ENCODE measurements around the gene SMPD4.
"Not testable (repeated sequence)": the region's sequence is repeated elsewhere in the genome, so short reads cannot be mapped to it uniquely, and the experiment has no call there.

SMPD4 gene

DNA sequence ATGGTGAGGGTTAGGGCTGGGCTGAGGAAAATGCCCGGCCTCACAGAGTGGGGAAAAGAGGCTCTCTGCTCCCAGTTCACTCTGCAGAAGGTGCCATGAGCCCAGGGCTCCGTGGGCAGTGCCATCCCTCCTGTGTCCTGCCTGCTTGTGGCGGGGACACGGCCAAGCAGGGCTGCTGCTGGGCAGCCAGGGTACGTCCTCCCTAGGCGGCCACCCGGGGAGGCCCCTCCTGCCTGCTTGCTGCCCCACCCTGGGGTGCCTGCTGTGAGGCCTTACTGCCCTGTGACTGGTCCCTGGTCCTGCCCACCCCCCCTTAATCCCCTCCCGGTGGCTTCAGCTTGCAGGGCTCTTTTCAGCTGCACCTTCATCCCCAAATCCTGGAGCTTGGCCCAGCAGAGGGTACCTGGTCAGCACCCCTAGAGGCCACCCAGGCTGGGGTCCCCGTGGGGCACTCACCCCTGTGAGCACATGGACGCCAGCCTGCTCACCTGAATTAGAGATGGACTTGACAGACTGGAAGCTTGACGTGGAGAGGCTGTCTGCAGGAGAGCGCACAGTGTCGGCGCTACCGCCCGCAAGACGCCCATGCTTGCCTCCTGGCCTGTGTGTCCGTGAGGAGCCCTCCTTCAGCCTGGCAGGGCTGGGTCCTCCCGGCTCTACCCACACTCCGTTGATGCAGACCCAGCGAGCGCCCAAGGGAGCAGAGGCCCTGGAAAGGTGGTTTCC is 39.6 kb downstream of the SMPD4 start:
- not testable (repeated sequence) for DNase-seq (ENCODE audit: low read depth in 2 of 2)

GRCh38 chr2:130141002-130141401 is 40.4 kb downstream of the SMPD4 start:
- DNase-seq (ENCODE audit: low read depth in 2 of 2): not testable (repeated sequence)

GRCh38 chr2:130140516-130140915 is 40.9 kb downstream of the SMPD4 start:
- not testable (repeated sequence) for DNase-seq (ENCODE audit: low read depth in 2 of 2)

- not testable (repeated sequence) for DNase-seq (ENCODE audit: low read depth in 2 of 2)
These were observed 41.8 kb downstream of the SMPD4 start for GRCh38 chr2:130139331-130140280.

GRCh38 chr2:130138841-130139251 is 42.6 kb downstream of the SMPD4 start:
- not testable (repeated sequence) for DNase-seq (ENCODE audit: low read depth in 2 of 2)

GRCh38 chr2:130138326-130138725 is 43.1 kb downstream of the SMPD4 start:
- DNase-seq (ENCODE audit: low read depth in 2 of 2): not testable (repeated sequence)

GRCh38 chr2:130137118-130137517 is 44.3 kb downstream of the SMPD4 start:
- DNase-seq (ENCODE audit: low read depth in 2 of 2): not testable (repeated sequence)

- DNase-seq (ENCODE audit: low read depth in 2 of 2): not testable (repeated sequence)
These were observed 44.9 kb downstream of the SMPD4 start for GRCh38 chr2:130136546-130136945.

DNA sequence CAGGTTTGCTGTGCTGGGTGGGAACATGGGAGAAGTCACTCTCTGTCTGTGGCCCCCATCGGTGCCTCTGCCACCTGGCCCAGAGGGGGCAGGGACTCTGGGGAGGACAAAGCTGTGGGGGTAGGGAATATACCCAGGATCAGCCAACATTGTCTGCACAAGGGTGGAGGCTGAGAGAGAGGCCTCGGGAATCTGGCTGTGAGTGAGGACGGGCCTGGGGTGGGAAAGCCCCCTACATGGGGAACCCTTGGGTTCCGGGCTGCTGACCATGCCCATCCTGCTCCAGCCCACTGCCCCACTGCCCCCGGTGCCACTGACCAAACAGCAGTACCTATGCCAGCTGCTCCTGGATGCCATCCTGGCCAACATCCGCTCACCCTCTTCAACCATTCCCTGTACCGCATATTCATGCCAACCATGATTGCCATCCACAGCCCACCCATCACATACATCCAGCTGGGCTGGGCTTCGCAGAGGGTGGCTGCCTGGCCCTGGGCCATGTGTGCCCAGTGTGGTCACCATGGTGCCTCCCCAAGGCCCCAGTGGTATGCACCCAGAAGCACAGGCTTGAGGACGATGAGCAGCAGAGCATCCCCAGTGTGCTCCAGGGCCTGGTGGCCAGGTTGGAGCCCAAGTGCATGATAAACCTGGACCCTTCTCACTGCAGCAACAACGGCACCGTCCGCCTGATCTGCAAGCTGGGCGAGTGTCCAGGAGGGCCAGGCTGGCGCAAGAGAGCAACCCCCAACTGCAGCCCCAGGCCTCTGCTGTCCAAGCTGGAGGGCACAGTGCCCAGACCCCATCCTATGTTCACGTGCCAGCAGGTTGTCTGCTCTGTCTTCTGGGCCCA is 45.5 kb downstream of the SMPD4 start:
- DNase-seq (ENCODE audit: low read depth in 2 of 2): no peak

DNA sequence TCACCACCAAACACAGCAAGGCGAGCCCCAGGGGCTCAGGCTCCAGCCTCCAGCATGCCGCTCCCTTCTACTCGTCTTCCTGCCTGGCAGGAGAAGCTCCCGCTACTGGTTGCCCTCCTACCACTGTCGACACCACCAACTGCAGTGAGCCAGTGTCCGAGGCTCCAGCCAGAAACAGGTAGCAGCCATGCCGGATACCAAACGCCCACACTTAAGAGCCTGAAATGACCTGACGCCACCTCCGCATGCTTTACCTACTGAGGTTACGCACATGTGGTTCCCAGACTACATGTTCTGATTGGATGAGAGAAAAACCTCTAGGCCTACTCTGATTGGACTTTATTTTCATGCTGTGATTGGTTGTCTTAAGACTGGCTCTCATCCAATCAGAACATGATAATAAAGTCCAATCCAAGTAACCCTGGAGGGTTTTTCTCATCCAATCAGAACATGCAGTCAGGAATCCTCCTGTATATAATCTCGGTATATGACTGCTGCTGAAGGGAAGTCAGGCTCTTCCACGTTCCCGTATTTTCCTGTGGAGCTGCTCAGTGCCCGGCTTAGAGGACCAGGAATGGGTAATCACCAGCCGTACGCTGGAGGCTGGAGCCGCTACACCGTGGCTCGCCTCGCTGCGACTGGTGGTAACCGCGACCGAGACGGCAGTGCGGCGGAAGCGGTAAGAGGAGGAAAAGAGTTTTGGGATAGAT is 52.1 kb downstream of the SMPD4 start, which contains the start of gene POTEF:
POTEF (minus strand) TSS at position 103 of the 710 bp plus-strand sequence. CDS start 8,707 bp downstream, outside the sequence.
- DNase-seq (ENCODE audit: low read depth in 2 of 2): not testable (repeated sequence)

DNA sequence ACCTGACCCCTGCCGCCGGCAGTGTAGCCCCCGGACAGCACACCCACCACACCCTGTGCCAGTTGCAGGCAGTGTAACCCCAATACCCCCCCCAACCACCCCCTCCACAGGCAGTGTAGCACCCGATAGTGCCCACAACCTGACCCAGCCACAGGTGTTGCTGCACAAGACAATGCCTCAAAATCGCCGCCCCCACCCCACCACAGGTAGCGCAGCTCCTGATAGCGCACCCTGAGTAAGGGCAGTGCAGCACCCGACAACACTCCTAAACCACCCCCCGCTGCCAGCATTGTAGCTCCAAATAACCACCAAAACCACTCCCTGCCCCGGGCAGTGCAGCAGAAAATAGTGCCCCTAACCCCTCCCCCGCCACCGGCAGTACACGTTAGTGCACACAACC is 52.9 kb downstream of the SMPD4 start:
- not testable (repeated sequence) for DNase-seq (ENCODE audit: low read depth in 2 of 2)

DNA sequence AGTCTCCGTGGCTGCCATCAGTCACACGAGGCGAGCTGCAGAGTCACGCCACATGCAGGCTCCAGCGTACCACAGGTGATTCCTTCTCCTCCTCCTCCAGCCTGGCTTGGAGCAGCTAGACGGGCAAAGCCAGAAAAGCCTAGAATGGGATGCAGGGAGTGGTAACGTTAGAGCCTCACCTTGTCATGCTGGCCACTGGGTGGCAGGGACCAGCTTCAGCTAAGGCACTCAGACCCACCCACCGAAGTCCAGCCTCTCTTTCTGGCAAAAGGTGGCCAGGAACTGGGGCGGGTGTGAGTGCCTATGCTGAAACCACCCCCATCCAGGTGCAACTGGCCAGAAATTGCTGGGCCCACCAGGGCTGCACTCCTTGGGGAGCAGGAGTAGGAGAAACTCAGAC is 53.7 kb downstream of the SMPD4 start:
- not testable (repeated sequence) for DNase-seq (ENCODE audit: low read depth in 2 of 2)

DNA sequence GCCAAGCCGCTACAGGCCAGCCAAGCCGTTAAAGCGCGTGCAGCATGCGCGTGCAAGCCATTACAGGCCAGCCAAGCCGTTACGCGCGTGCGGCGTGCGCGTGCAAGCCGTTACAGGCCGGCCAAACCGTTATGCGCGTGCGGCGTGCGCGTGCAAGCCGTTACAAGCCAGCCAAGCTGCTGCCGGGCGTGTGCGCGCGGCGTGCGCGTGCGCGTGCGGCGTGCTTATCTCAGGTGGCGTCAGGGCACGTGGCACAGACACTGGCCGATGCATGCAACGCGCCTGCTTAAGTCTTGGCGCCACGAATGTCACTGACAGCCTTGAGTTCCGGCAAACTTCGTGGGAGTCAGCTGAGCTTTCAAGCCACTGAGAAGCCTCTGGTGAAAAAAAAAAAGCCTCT is 60.5 kb downstream of the SMPD4 start:
- DNase-seq (ENCODE audit: low read depth in 2 of 2): not testable (repeated sequence)

GRCh38 chr2:130102597-130103363 is 78.6 kb downstream of the SMPD4 start:
- DNase-seq (ENCODE audit: low read depth in 2 of 2): not testable (repeated sequence)

Data from stimulated activated CD8-positive, alpha-beta memory T cell treated with anti-CD3 and anti-CD28 coated beads, Interleukin-7, amount 100 ng/mL, for 1 hour (primary cell).